H9 (cell line): ENCODE results near the gene HOXC10. TPM values are rescaled to one million over a fixed set of nuclear protein-coding genes. Genes with fewer than 3 reads are reported as not detected.

ENCODE experiments used
- DNase-seq: peaks from one replicate; pipeline ENCODE4 v3.0.0-alpha.2; 2017
- H2AFZ ChIP-seq: one replicate; pipeline ENCODE4 v1.6.1; 2013; ENCODE audit warnings: mild to moderate bottlenecking, low read length, control low read depth, moderate library complexity
- H2AK5ac ChIP-seq: 2 replicates; pipeline ENCODE4 v1.6.1; 2013; ENCODE audit warnings: low read length, control low read depth, mixed read lengths; ENCODE audit not compliant: insufficient read length
- H2BK120ac ChIP-seq: one replicate; pipeline ENCODE4 v1.6.1; 2013; ENCODE audit warnings: low read depth, mild to moderate bottlenecking, low read length, control low read depth, inconsistent platforms; ENCODE audit not compliant: poor library complexity, severe bottlenecking
- H2BK12ac ChIP-seq: 2 replicates; pipeline ENCODE4 v1.6.1; 2013; ENCODE audit warnings: low read length, control low read depth, mixed read lengths, low read depth; ENCODE audit not compliant: insufficient read length
- H2BK15ac ChIP-seq: 2 replicates; pipeline ENCODE4 v1.6.1; 2013; ENCODE audit warnings: low read depth, low read length, control low read depth
- H2BK20ac ChIP-seq: one replicate; pipeline ENCODE4 v1.6.1; 2013; ENCODE audit warnings: low read depth, mild to moderate bottlenecking, low read length, control low read depth, inconsistent platforms; ENCODE audit not compliant: poor library complexity, severe bottlenecking
- H2BK5ac ChIP-seq: 2 replicates; pipeline ENCODE4 v1.6.1; 2013; ENCODE audit warnings: low read length, control low read depth, mixed read lengths; ENCODE audit not compliant: insufficient read length
- H3K14ac ChIP-seq: 2 replicates; pipeline ENCODE4 v1.6.1; 2013; ENCODE audit warnings: low read length, control low read depth; ENCODE audit not compliant: insufficient read depth
- H3K18ac ChIP-seq: 2 replicates; pipeline ENCODE4 v1.6.1; 2013; ENCODE audit warnings: low read depth, mild to moderate bottlenecking, mixed read lengths, low read length, control low read depth; ENCODE audit not compliant: insufficient read length
- H3K23ac ChIP-seq: 2 replicates; pipeline ENCODE4 v1.6.1; 2013; ENCODE audit warnings: low read length, control low read depth, mixed read lengths, low read depth; ENCODE audit not compliant: insufficient read length
- H3K23me2 ChIP-seq: 2 replicates; pipeline ENCODE4 v1.6.1; 2013; ENCODE audit warnings: low read depth, mild to moderate bottlenecking, mixed read lengths, low read length, control low read depth; ENCODE audit not compliant: insufficient read length, poor library complexity, severe bottlenecking
- H3K27ac ChIP-seq: 2 replicates; pipeline ENCODE4 v1.5.1; 2013; ENCODE audit warnings: low read length, control low read depth, mixed read lengths, low read depth; ENCODE audit not compliant: insufficient read length
- H3K27me3 ChIP-seq: 2 replicates; pipeline ENCODE4 v1.6.1; 2013; ENCODE audit warnings: low read length, control low read depth, inconsistent platforms; ENCODE audit not compliant: insufficient read depth
- H3K4ac ChIP-seq: 2 replicates; pipeline ENCODE4 v1.6.1; 2013; ENCODE audit warnings: low read depth, mild to moderate bottlenecking, control low read depth, inconsistent platforms, low read length, moderate library complexity
- H3K4me1 ChIP-seq: 2 replicates; pipeline ENCODE4 v1.6.1; 2013; ENCODE audit warnings: low read length, control low read depth, inconsistent platforms; ENCODE audit not compliant: insufficient read depth
- H3K4me2 ChIP-seq: 2 replicates; pipeline ENCODE4 v1.6.1; 2013; ENCODE audit warnings: low read length, control low read depth, mixed read lengths; ENCODE audit not compliant: insufficient read length, insufficient read depth
- H3K56ac ChIP-seq: 2 replicates; pipeline ENCODE4 v1.6.1; 2013; ENCODE audit warnings: low read depth, mild to moderate bottlenecking, mixed read lengths, low read length, control low read depth; ENCODE audit not compliant: insufficient read length
- H3K79me1 ChIP-seq: 2 replicates; pipeline ENCODE4 v1.6.1; 2013; ENCODE audit warnings: low read depth, mild to moderate bottlenecking, moderate library complexity, low read length, control low read depth, inconsistent platforms; ENCODE audit not compliant: insufficient read depth, poor library complexity, severe bottlenecking
- H3K79me2 ChIP-seq: 2 replicates; pipeline ENCODE4 v1.6.1; 2013; ENCODE audit warnings: low read length, control low read depth, inconsistent platforms; ENCODE audit not compliant: insufficient read depth
- H3K9ac ChIP-seq: 2 replicates; pipeline ENCODE4 v1.6.1; 2013; ENCODE audit warnings: low read length, control low read depth, mixed read lengths; ENCODE audit not compliant: insufficient read length; ENCODE audit errors: extremely low read depth
- H3K9me3 ChIP-seq: one replicate; pipeline ENCODE4 v1.6.1; 2013; ENCODE audit warnings: low read depth, low read length, inconsistent platforms; ENCODE audit not compliant: control insufficient read depth
- H3T11ph ChIP-seq: one replicate; pipeline ENCODE4 v1.6.1; 2013; ENCODE audit warnings: mild to moderate bottlenecking, low read length, control low read depth, inconsistent platforms
- H4K20me1 ChIP-seq: one replicate; pipeline ENCODE4 v1.6.1; 2013; ENCODE audit not compliant: control insufficient read depth, insufficient read length, insufficient read depth
- H4K5ac ChIP-seq: 2 replicates; pipeline ENCODE4 v1.6.1; 2013; ENCODE audit warnings: low read depth, mild to moderate bottlenecking, mixed read lengths, low read length, control low read depth; ENCODE audit not compliant: insufficient read length
- H4K8ac ChIP-seq: replicated peaks from 2 replicates; pipeline ENCODE4 v1.6.1; 2013; ENCODE audit warnings: low read length, control low read depth, mixed read lengths, low read depth; ENCODE audit not compliant: insufficient read length
- H4K91ac ChIP-seq: 2 replicates; pipeline ENCODE4 v1.6.1; 2013; ENCODE audit warnings: low read depth, mild to moderate bottlenecking, moderate library complexity, mixed read lengths, low read length, control low read depth; ENCODE audit not compliant: insufficient read length
- H3K27ac Mint-ChIP-seq, 3 experiments: 2 replicates in 2 of 3; 3 replicates in 1 of 3; pipeline ENCODE4 v1.8.0; 2020 to 2021; ENCODE audit warnings: mixed read lengths in 3 of 3, mild to moderate bottlenecking in 1 of 3, moderate library complexity in 1 of 3
- H3K27me3 Mint-ChIP-seq: 2 replicates; pipeline ENCODE4 v1.8.0; 2021; ENCODE audit warnings: low read depth, mild to moderate bottlenecking, moderate library complexity, mixed read lengths
- H3K36me3 Mint-ChIP-seq, 3 experiments: 2 replicates in 2 of 3; 3 replicates in 1 of 3; pipeline ENCODE4 v1.8.0; 2020 to 2021; ENCODE audit warnings: low read depth in 3 of 3, mixed read lengths in 3 of 3; ENCODE audit not compliant: insufficient read depth in 1 of 3
- H3K4me1 Mint-ChIP-seq, 2 experiments: 2 replicates each; pipeline ENCODE4 v1.8.0; 2020; ENCODE audit warnings: mixed read lengths in 2 of 2
- H3K4me3 Mint-ChIP-seq, 2 experiments: 2 replicates in 1 of 2; 3 replicates in 1 of 2; pipeline ENCODE4 v1.8.0; 2020 to 2021; ENCODE audit warnings: mild to moderate bottlenecking in 2 of 2, mixed read lengths in 2 of 2, moderate library complexity in 1 of 2
- H3K9me3 Mint-ChIP-seq, 2 experiments: 2 replicates in 1 of 2; 3 replicates in 1 of 2; pipeline ENCODE4 v1.8.0; 2020; ENCODE audit warnings: mild to moderate bottlenecking in 2 of 2, mixed read lengths in 2 of 2, moderate library complexity in 1 of 2
- CTCF ChIP-seq: fragments of 200-600 bp; sonication (generic); conservative IDR thresholded peaks from 3 replicates; pipeline ENCODE4 v1.8.0; 2021; ENCODE audit warnings: antibody characterized with exemption, mild to moderate bottlenecking
- WGBS: extraction: QIAGEN DNeasy Blood & Tissue Kit; methylation state at CpG from one replicate; pipeline ENCODE4 v1.1.7; 2013; ENCODE audit warnings: missing lambda C conversion rate, low lambda C conversion rate, mixed read lengths; ENCODE audit not compliant: insufficient read length; ENCODE audit errors: extremely low coverage; 5-methylcytosine and 5-hydroxymethylcytosine counted together
- total RNA-seq: library from RNA; stranded (reverse); gene quantifications from 2 replicates; pipeline ENCODE4 v1.2.1, GENCODE V29; 2021

Gene HOXC10
- total RNA-seq, 1 experiment from 2014 or later: not detected

- H3K27me3 Mint-ChIP-seq: peaks cover 99% of the 10 kb centered on the region
- Histone ChIP-seq H3K4me1 (no peaks in the 10 kb centered on the region), H2BK15ac (no peak overlapping the region), H2AK5ac (no peak overlapping the region), H2BK120ac (no peak overlapping the region), H4K5ac (no peak overlapping the region), H3K27me3 (peaks cover 97% of the 10 kb centered on the region), H3K9ac (no peak overlapping the region), H2BK20ac (no peak overlapping the region), H4K20me1 (no peaks in the 10 kb centered on the region), H3K79me2 (no peaks in the 10 kb centered on the region), H3K56ac (no peak overlapping the region), H3K4me2 (no peak overlapping the region), H3K14ac (no peak overlapping the region), H3K4ac (no peak overlapping the region), H3T11ph (no peak overlapping the region), H3K27ac (no peak overlapping the region), H3K79me1 (no peaks in the 10 kb centered on the region), H3K18ac (no peak overlapping the region), H2AFZ (no peak overlapping the region), H2BK12ac (no peak overlapping the region), H3K9me3 (no peaks in the 10 kb centered on the region), H3K23ac (no peak overlapping the region), H4K8ac (no peak overlapping the region), H2BK5ac (no peak overlapping the region), H4K91ac (no peak overlapping the region), H3K23me2 (no peaks in the 10 kb centered on the region)
- no peak for TF ChIP-seq CTCF
- DNase-seq: no peak
- WGBS: no CpG with 5 or more reads among the region's 16 CpGs
- peaks cover 0 to 6% (median 0%) of the 10 kb centered on the region in 3 experiments; a peak in 2 of 7 replicates for H3K36me3 Mint-ChIP-seq
- no peak overlapping the region for H3K27ac Mint-ChIP-seq
- peaks cover 17 to 25% of the 10 kb centered on the region in 2 experiments for H3K4me1 Mint-ChIP-seq
- no peak overlapping the region for H3K4me3 Mint-ChIP-seq
- peaks cover 2 to 9% of the 10 kb centered on the region in 2 experiments; a peak in 2 of 5 replicates for H3K9me3 Mint-ChIP-seq
Observed at GRCh38 chr12:54031480-54031879, 46.5 kb downstream of the HOXC10 start.
